ENCODE data around the gene ERFE.
"Not testable (repeated sequence)": the region's sequence is repeated elsewhere in the genome, so short reads cannot be mapped to it uniquely, and the experiment has no call there.

ERFE gene

DNA sequence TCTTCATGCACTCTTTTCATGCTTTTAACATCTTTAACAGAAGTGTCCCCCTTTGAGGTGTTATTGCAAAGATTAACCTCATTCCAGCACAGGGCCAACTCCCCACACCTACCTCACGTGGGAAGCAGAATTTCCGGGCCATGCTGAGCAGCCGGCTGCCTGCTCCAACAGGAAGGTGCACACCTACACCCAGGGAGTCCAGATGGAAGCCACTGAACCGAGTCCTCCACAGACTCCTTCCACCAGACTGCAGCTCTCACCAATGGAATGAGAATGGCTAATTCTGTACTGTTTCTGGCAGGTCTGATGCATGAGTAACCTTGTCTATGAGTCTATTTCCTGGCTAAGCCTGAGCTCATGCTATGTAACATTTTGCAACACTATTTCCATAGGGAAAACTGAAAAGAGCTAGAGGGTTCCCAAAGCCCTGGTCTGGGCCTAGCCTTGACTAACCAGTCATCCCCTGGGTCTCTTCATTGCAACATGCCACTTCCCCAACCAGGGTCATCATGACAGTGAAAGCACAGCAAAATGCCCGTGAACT lies 11.0 kb downstream of the ERFE start:
- no peak for DNase-seq (ENCODE audit: low spot score)

DNA sequence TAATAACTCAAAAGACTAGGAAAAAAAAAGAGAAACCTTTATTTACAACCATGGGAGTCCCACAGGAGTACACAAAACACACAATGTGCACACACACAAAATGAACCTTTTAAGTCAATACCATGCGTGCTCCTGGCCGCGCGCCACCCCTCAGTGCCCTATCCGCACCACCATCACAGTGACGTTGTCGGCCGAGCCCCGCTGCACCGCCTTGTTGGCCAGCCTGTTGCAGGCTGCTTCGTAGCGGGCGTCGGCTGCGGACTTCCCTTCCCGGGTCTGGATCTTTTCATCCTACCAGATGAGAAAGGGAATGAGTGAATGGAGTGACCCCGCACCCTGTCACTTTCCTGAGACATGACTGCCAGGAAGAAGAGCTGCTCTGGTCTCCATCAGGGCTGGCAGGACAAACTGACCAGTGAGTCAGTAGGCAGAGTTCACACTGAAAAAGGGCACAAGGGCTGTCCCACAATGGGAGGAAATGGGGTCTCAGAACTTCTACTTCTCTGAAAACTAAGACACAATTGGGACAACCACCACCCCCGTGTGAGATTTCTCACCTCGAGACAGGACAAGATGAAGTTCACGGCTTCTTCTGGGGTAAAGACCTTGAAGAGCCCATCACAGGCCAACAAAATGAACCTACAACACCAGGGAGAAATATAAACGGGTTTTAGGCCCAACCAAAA lies 11.8 kb downstream of the ERFE start:
- no peak for DNase-seq (ENCODE audit: low spot score)

- not testable (repeated sequence) for DNase-seq (ENCODE audit: low spot score)
Measured at GRCh38 chr2:238171072-238171431, 12.3 kb downstream of the ERFE start.

GRCh38 chr2:238171575-238172187 lies 12.9 kb downstream of the ERFE start:
- DNase-seq (ENCODE audit: low spot score) = no peak

- DNase-seq (ENCODE audit: low spot score) = no peak
Measured at GRCh38 chr2:238172439-238172838, 13.7 kb downstream of the ERFE start.

- DNase-seq (ENCODE audit: low spot score) = no peak
Measured at GRCh38 chr2:238173692-238174091, 14.9 kb downstream of the ERFE start.

DNA sequence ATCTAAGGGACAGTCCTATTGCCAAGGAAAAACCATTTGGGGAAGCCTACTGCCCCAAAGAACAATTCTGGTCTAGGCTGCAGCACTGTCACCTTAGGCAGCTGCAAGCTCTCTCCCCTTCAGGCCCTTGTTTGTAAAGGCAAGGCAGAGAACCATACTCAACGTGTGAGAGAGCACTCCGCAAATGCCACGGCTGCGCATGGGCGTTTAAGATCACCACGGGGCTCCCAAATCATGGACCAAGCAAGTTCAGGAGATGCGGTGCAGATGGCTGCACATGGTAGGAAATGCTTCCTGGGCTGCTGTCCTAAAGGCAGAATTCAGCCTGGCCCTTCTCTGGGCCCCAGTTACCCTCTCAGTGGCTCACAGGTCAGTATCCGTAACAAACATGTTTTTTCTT lies 15.5 kb downstream of the ERFE start:
- no peak for DNase-seq (ENCODE audit: low spot score)

- no peak for DNase-seq (ENCODE audit: low spot score)
Measured at GRCh38 chr2:238174701-238175100, 15.9 kb downstream of the ERFE start.

- no peak for DNase-seq (ENCODE audit: low spot score)
Measured at GRCh38 chr2:238176613-238177012, 17.8 kb downstream of the ERFE start.

DNA sequence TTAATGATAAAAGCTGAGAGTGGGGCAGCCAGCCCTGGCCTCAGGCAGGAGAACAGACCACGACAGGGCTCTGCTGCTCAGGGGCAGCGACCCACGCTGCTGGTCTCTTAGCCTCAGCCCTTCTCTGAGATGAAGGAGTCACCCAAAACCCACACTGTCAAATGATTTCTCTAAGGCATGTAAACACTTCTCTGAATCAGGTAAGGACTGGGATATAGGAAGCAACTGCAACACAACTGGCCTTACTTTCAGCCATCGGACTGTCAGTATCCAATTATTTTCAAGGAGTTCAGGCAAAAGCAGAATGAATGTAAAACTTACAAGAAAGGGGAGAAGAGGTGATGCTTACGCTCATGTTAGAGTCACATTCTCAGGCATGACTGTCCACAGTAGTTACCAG lies 21.8 kb downstream of the ERFE start:
- no peak for DNase-seq (ENCODE audit: low spot score)

DNA sequence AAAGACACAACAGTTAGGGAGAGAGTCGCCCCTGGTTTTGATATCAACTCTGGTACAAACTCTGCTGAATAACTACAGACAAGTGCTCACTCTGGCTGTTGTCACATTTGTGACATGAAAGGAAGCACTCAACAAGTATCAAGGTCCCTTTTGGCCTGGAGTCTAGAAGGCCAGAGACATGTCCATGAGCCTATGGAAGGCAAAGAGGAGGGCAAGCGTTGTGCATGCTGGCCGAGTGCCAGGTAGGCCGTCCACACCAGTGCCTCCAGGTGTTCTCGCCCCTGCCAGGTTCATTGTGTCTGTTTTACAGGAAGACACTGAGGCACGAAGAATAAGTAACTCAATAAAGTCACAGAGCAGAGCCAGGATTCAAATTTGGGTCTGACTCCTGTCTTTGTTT lies 23.6 kb downstream of the ERFE start:
- no peak for DNase-seq (ENCODE audit: low spot score)

DNA sequence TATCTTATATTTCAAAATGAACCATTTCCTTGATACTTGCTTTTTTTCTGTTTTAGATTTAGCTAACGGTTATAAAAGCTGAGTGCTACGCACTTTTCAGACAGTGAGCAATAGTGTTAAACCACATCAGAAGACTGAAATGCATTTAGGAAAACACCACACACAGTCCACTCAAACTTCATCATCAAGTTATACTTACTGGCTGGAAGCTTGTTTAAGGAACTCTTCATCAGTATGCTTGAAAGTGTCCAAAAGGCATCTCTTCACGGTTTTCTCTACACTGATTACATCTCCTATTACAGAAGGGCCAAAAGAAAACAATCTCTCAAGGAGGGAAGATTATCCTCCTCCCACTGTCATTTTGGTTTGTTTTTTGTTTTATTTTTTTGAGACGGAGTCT lies 25.1 kb downstream of the ERFE start:
- DNase-seq (ENCODE audit: low spot score) = no peak

- no peak for DNase-seq (ENCODE audit: low spot score)
Measured at GRCh38 chr2:238187618-238188548, 29.1 kb downstream of the ERFE start.

GRCh38 chr2:238190445-238190844 lies 31.7 kb downstream of the ERFE start:
- no peak for DNase-seq (ENCODE audit: low spot score)

- no peak for DNase-seq (ENCODE audit: low spot score)
Measured at GRCh38 chr2:238202326-238203093, 43.7 kb downstream of the ERFE start.

DNA sequence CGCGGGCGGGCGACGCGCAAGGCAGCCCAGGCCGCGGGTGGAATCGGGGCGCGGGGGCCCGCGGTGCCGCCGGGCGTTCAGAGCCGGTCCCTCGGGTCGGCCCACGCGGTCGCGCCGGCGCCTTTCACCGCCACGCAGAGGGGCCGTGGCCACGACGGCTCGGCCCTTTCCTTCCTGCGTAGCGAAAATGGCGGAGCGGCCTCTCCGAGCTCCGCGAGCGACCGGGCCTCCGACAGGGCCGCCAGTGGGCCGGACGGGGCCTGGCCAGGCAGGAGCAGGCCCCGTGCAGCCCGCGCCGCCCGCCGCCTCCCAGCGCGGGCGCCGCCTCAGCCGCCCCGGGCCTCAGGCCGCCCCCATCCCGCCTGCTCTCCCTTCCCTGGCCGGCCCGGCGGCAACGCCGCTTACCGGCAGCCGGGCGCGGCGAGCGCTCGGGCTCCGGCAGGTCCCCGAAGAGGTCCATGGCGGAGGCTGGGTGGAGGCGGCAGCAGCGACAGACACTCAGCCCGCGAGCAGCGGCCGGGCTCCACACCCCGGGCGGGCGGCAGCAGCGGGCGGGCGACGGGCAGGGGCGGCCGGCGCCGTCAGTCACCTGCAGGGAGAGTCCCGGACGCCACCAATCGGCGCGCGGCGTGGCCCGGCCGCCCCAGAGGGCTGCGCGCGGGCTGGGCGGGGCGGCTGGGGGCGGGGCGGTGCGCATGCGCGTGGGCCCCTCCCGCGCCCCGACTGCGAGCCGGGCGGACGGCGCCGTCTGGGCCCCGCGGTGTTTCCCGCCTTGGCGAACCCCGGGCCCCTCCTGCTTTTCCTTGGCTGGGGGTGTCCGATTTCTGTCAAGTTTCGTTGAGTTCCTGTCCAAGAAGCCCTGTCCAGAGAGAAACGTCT lies 44.6 kb downstream of the ERFE start, which contains the start of gene ILKAP:
ILKAP (minus strand) TSS at position 602 of the 879 bp plus-strand sequence; CDS start at position 460, 142 bp downstream.
- peak; percentile 89 for DNase-seq (ENCODE audit: low spot score)

DNA sequence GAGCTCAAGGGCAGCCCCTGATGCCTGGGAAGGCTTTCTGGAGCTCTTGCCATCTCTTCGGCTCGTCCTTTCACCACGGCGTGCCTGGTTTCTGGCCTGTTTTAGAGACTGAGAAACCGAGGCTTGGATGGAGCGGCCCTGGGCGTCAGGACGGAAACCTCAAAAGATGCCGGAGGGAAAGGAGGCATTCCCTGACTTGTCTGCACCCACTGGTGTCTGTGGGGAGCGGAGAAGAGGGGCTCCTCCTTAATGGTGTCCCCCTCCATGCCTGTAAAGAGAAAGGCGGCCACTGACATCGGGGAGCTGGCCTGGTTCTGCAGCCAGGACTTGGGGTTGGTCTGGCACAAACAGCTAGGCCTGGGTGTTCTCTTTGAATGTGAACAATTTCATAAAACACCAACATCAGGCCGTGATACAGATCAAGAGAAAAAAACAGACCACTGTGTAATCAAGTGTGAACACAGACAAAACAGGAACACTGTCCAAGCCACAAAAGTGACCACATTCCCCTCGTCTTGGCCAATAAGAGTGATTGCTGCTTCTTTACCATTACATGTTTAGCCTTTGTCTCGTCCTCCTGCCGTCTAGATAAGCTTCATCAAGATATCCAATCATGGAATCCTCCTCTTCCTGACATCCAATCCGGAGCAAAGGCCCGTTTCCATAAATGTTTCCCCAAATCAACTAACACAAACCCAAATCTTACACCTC lies 45.4 kb downstream of the ERFE start:
- DNase-seq (ENCODE audit: low spot score) = no peak

- DNase-seq (ENCODE audit: low spot score) = no peak
Measured at GRCh38 chr2:238207006-238207405, 48.2 kb downstream of the ERFE start.

- DNase-seq (ENCODE audit: low spot score) = no peak
Measured at GRCh38 chr2:238216651-238217184, 57.9 kb downstream of the ERFE start.
